ENCODE results near the gene COBL. TPM values are rescaled to one million over a fixed set of nuclear protein-coding genes. Genes with fewer than 3 reads are reported as not detected.

The COBL gene
- total and polyA plus RNA-seq, 2 of the 8 experiments (the other 6 are each of a cell fraction or from before 2014, with no cell fraction given), result 13.8 to 40.4 TPM

GRCh38 chr7:51316666-51317581 is at the start of gene COBL (continued):
- TF ChIP-seq NRF1 (IDR thresholded peaks at IDR 0.05; ENCODE audit: low read depth, low read length), result no peak
